NT2/D1 (cell line): ENCODE results near the gene NOX5.
"Not testable (repeated sequence)": the region's sequence is repeated elsewhere in the genome, so short reads cannot be mapped to it uniquely, and the experiment has no call there.

Experiments
- DNase-seq: peaks from one replicate; pipeline ENCODE4 v3.0.0-alpha.2; 2011; ENCODE audit warnings: low read depth, low spot score
- H3K27me3 ChIP-seq: 2 replicates; pipeline ENCODE4 v1.6.0; 2011; ENCODE audit warnings: mild to moderate bottlenecking; ENCODE audit not compliant: insufficient read length, insufficient read depth
- H3K36me3 ChIP-seq: 2 replicates; pipeline ENCODE4 v1.6.1; 2011; ENCODE audit warnings: mild to moderate bottlenecking, low read length, mixed read lengths; ENCODE audit not compliant: insufficient read depth, insufficient read length
- H3K4me1 ChIP-seq: 2 replicates; pipeline ENCODE4 v1.5.1; 2011; ENCODE audit not compliant: insufficient read depth, insufficient read length
- H3K4me3 ChIP-seq: 2 replicates; pipeline ENCODE4 v1.5.1; 2011; ENCODE audit warnings: low read depth; ENCODE audit not compliant: insufficient read length
- H3K9ac ChIP-seq: 2 replicates; pipeline ENCODE4 v1.6.0; 2011; ENCODE audit warnings: low read depth; ENCODE audit not compliant: insufficient read length
- H3K9me3 ChIP-seq: 2 replicates; pipeline ENCODE4 v1.5.1; 2011; ENCODE audit warnings: mild to moderate bottlenecking, low read length; ENCODE audit not compliant: insufficient read depth
- SUZ12 ChIP-seq: IDR thresholded peaks from 2 replicates; pipeline ENCODE4 v1.6.1; 2011; ENCODE audit not compliant: insufficient read length, insufficient read depth; ENCODE audit errors: extremely low read depth
- YY1 ChIP-seq: IDR thresholded peaks from 2 replicates; pipeline ENCODE4 v1.6.1; 2011; ENCODE audit not compliant: insufficient read length, insufficient read depth
- ZNF274 ChIP-seq: IDR thresholded peaks from 2 replicates; pipeline ENCODE4 v1.6.1; 2011; ENCODE audit warnings: mild to moderate bottlenecking, low read depth, low read length

NOX5 gene

GRCh38 chr15:69014454-69014853 lies at the start of gene NOX5:
TSS of gene NOX5 (plus strand) at chr15:69014695. CDS start at chr15:69014736, 41 bp downstream.
- H3K4me1 ChIP-seq, result peaks cover 7% of the 10 kb centered on the region
- H3K9me3 ChIP-seq, result no peaks in the 10 kb centered on the region
- H3K36me3 ChIP-seq, result no peaks in the 10 kb centered on the region
- TF ChIP-seq YY1 (no peak), SUZ12 (no peak), ZNF274 (no peak)
- H3K27me3 ChIP-seq, result peaks cover 3% of the 10 kb centered on the region
- no peak for DNase-seq
- H3K9ac ChIP-seq, result no peak within 1 kb of the TSS
- H3K4me3 ChIP-seq, result no peak within 1 kb of the TSS

GRCh38 chr15:68966996-68967395 lies 47.5 kb upstream of the NOX5 start:
- Histone ChIP-seq H3K4me1 (no peaks in the 10 kb centered on the region), H3K9me3 (peaks cover 43% of the 10 kb centered on the region), H3K27me3 (no peaks in the 10 kb centered on the region), H3K36me3 (no peaks in the 10 kb centered on the region), H3K4me3 (no peak overlapping the region), H3K9ac (no peak overlapping the region)
- no peak for DNase-seq
- TF ChIP-seq ZNF274 (no peak), YY1 (no peak), SUZ12 (no peak)

GRCh38 chr15:68967948-68968347 lies 46.5 kb upstream of the NOX5 start:
- Histone ChIP-seq H3K27me3 (no peaks in the 10 kb centered on the region), H3K4me1 (no peaks in the 10 kb centered on the region), H3K9me3 (peaks cover 42% of the 10 kb centered on the region), H3K9ac (no peak overlapping the region), H3K36me3 (no peaks in the 10 kb centered on the region), H3K4me3 (no peak overlapping the region)
- TF ChIP-seq ZNF274 (no peak), YY1 (no peak), SUZ12 (no peak)
- DNase-seq, result no peak

GRCh38 chr15:68969298-68969697 lies 45.2 kb upstream of the NOX5 start:
- Histone ChIP-seq H3K4me3 (no peak overlapping the region), H3K4me1 (no peaks in the 10 kb centered on the region), H3K9me3 (peaks cover 36% of the 10 kb centered on the region), H3K36me3 (no peaks in the 10 kb centered on the region), H3K27me3 (no peaks in the 10 kb centered on the region), H3K9ac (no peak overlapping the region)
- TF ChIP-seq ZNF274 (no peak), YY1 (no peak), SUZ12 (no peak)
- DNase-seq, result no peak

- no peak overlapping the region for H3K4me3 ChIP-seq
- DNase-seq, result no peak
- peaks cover 47% of the 10 kb centered on the region for H3K9me3 ChIP-seq
- no peak overlapping the region for H3K9ac ChIP-seq
- H3K27me3 ChIP-seq, result no peaks in the 10 kb centered on the region
- no peaks in the 10 kb centered on the region for H3K4me1 ChIP-seq
- no peaks in the 10 kb centered on the region for H3K36me3 ChIP-seq
- TF ChIP-seq SUZ12 (no peak), YY1 (no peak), ZNF274 (no peak)
These were observed 42.1 kb upstream of the NOX5 start for GRCh38 chr15:68972201-68973065.

GRCh38 chr15:68975651-68976160 lies 38.8 kb upstream of the NOX5 start:
- H3K9me3 ChIP-seq, result peaks cover 33% of the 10 kb centered on the region
- H3K4me1 ChIP-seq, H3K36me3 ChIP-seq, H3K27me3 ChIP-seq, DNase-seq, H3K9ac ChIP-seq, H3K4me3 ChIP-seq: not testable (repeated sequence)

- H3K9me3 ChIP-seq, result peaks cover 41% of the 10 kb centered on the region
- H3K9ac ChIP-seq, H3K27me3 ChIP-seq, DNase-seq, H3K4me3 ChIP-seq, H3K4me1 ChIP-seq, H3K36me3 ChIP-seq: not testable (repeated sequence)
These were observed 37.1 kb upstream of the NOX5 start for GRCh38 chr15:68977426-68977825.

GRCh38 chr15:68979006-68979405 lies 35.5 kb upstream of the NOX5 start:
- no peak for DNase-seq
- Histone ChIP-seq H3K4me3 (no peak overlapping the region), H3K9ac (no peak overlapping the region), H3K4me1 (no peaks in the 10 kb centered on the region), H3K9me3 (peaks cover 41% of the 10 kb centered on the region), H3K27me3 (no peaks in the 10 kb centered on the region), H3K36me3 (no peaks in the 10 kb centered on the region)
- no peak for TF ChIP-seq YY1
